ENCODE data around the gene SMYD3. TPM values are rescaled to one million over a fixed set of nuclear protein-coding genes. Genes with fewer than 3 reads are reported as not detected.

SMYD3 gene
- polyA plus RNA-seq, 1 donor from 2014 or later = 35.9 TPM

GRCh38 chr1:245880754-245881403 is 626.2 kb downstream of the SMYD3 start:
- Mint-ChIP-seq H3K27ac (no peak overlapping the region), H3K4me3 (no peak overlapping the region), H3K27me3 (no peaks in the 10 kb centered on the region), H3K4me1 (no peaks in the 10 kb centered on the region), H3K9me3 (peaks cover 2 to 3% (median 3%) of the 10 kb centered on the region in 3 donors), H3K36me3 (peaks cover 9% of the 10 kb centered on the region)

- H3K27ac Mint-ChIP-seq = no peak overlapping the region
- H3K36me3 Mint-ChIP-seq = peaks cover 3% of the 10 kb centered on the region
- no peaks in the 10 kb centered on the region for H3K4me1 Mint-ChIP-seq
- no peaks in the 10 kb centered on the region for H3K9me3 Mint-ChIP-seq
- H3K4me3 Mint-ChIP-seq = no peak overlapping the region
- no peaks in the 10 kb centered on the region for H3K27me3 Mint-ChIP-seq
Measured at GRCh38 chr1:245879091-245879490, 628.0 kb downstream of the SMYD3 start.

GRCh38 chr1:245878585-245878984 is 628.5 kb downstream of the SMYD3 start:
- Mint-ChIP-seq H3K4me3 (no peak overlapping the region), H3K27me3 (no peaks in the 10 kb centered on the region), H3K27ac (no peak overlapping the region), H3K36me3 (peaks cover 3% of the 10 kb centered on the region), H3K4me1 (no peaks in the 10 kb centered on the region), H3K9me3 (no peaks in the 10 kb centered on the region)

GRCh38 chr1:245877976-245878375 is 629.1 kb downstream of the SMYD3 start:
- no peak overlapping the region for H3K4me3 Mint-ChIP-seq
- H3K4me1 Mint-ChIP-seq = no peaks in the 10 kb centered on the region
- no peaks in the 10 kb centered on the region for H3K27me3 Mint-ChIP-seq
- no peak overlapping the region for H3K27ac Mint-ChIP-seq
- H3K36me3 Mint-ChIP-seq = peaks cover 3% of the 10 kb centered on the region
- no peaks in the 10 kb centered on the region for H3K9me3 Mint-ChIP-seq

GRCh38 chr1:245876586-245876985 is 630.5 kb downstream of the SMYD3 start:
- H3K36me3 Mint-ChIP-seq = peaks cover 3% of the 10 kb centered on the region
- H3K4me3 Mint-ChIP-seq = no peak overlapping the region
- H3K4me1 Mint-ChIP-seq = no peaks in the 10 kb centered on the region
- H3K27ac Mint-ChIP-seq = peak overlapping the region in 1 of 3 donors; percentile 82
- H3K9me3 Mint-ChIP-seq = no peaks in the 10 kb centered on the region
- H3K27me3 Mint-ChIP-seq = no peaks in the 10 kb centered on the region

GRCh38 chr1:245875581-245876261 is 631.4 kb downstream of the SMYD3 start:
- no peaks in the 10 kb centered on the region for H3K27me3 Mint-ChIP-seq
- no peak overlapping the region for H3K4me3 Mint-ChIP-seq
- H3K27ac Mint-ChIP-seq = no peak overlapping the region
- H3K9me3 Mint-ChIP-seq = no peaks in the 10 kb centered on the region
- H3K4me1 Mint-ChIP-seq = no peaks in the 10 kb centered on the region
- peaks cover 3% of the 10 kb centered on the region for H3K36me3 Mint-ChIP-seq

GRCh38 chr1:245874942-245875580 is 632.0 kb downstream of the SMYD3 start:
- H3K27ac Mint-ChIP-seq = no peak overlapping the region
- peaks cover 3% of the 10 kb centered on the region for H3K36me3 Mint-ChIP-seq
- no peaks in the 10 kb centered on the region for H3K9me3 Mint-ChIP-seq
- H3K4me3 Mint-ChIP-seq = peak overlapping the region in 1 of 4 donors; percentile 1
- H3K4me1 Mint-ChIP-seq = no peaks in the 10 kb centered on the region
- H3K27me3 Mint-ChIP-seq = no peaks in the 10 kb centered on the region

GRCh38 chr1:245873883-245874671 is 633.0 kb downstream of the SMYD3 start:
- peaks cover 6% of the 10 kb centered on the region for H3K36me3 Mint-ChIP-seq
- H3K27ac Mint-ChIP-seq = no peak overlapping the region
- no peaks in the 10 kb centered on the region for H3K9me3 Mint-ChIP-seq
- H3K4me1 Mint-ChIP-seq = no peaks in the 10 kb centered on the region
- no peaks in the 10 kb centered on the region for H3K27me3 Mint-ChIP-seq
- H3K4me3 Mint-ChIP-seq = no peak overlapping the region

- no peaks in the 10 kb centered on the region for H3K4me1 Mint-ChIP-seq
- H3K27ac Mint-ChIP-seq = no peak overlapping the region
- H3K27me3 Mint-ChIP-seq = no peaks in the 10 kb centered on the region
- H3K4me3 Mint-ChIP-seq = no peak overlapping the region
- peaks cover 8% of the 10 kb centered on the region for H3K36me3 Mint-ChIP-seq
- no peaks in the 10 kb centered on the region for H3K9me3 Mint-ChIP-seq
Measured at GRCh38 chr1:245873068-245873467, 634.0 kb downstream of the SMYD3 start.

- Mint-ChIP-seq H3K27ac (no peak overlapping the region), H3K36me3 (peaks cover 9% of the 10 kb centered on the region), H3K27me3 (no peaks in the 10 kb centered on the region), H3K9me3 (no peaks in the 10 kb centered on the region), H3K4me1 (no peaks in the 10 kb centered on the region), H3K4me3 (no peak overlapping the region)
Measured at GRCh38 chr1:245872475-245872874, 634.6 kb downstream of the SMYD3 start.

- no peaks in the 10 kb centered on the region for H3K27me3 Mint-ChIP-seq
- no peaks in the 10 kb centered on the region for H3K4me1 Mint-ChIP-seq
- no peak overlapping the region for H3K4me3 Mint-ChIP-seq
Measured at GRCh38 chr1:245871915-245872314, 635.2 kb downstream of the SMYD3 start.

GRCh38 chr1:245871191-245871590 is 635.9 kb downstream of the SMYD3 start:
- H3K4me1 Mint-ChIP-seq = no peaks in the 10 kb centered on the region
- no peak overlapping the region for H3K4me3 Mint-ChIP-seq
- peaks cover 6% of the 10 kb centered on the region for H3K36me3 Mint-ChIP-seq
- no peaks in the 10 kb centered on the region for H3K27me3 Mint-ChIP-seq
- H3K27ac Mint-ChIP-seq = no peak overlapping the region
- H3K9me3 Mint-ChIP-seq = no peaks in the 10 kb centered on the region

More at GRCh38 chr1:245871915-245872314, 635.2 kb downstream of the SMYD3 start:
- Mint-ChIP-seq H3K27ac (no peak overlapping the region), H3K9me3 (no peaks in the 10 kb centered on the region), H3K36me3 (peaks cover 9% of the 10 kb centered on the region)

GRCh38 chr1:245870698-245871097 is 636.4 kb downstream of the SMYD3 start:
- Mint-ChIP-seq H3K27ac (no peak overlapping the region), H3K27me3 (no peaks in the 10 kb centered on the region), H3K4me1 (peaks cover 0 to 1% (median 0%) of the 10 kb centered on the region in 3 donors), H3K4me3 (no peak overlapping the region), H3K36me3 (peaks cover 6% of the 10 kb centered on the region), H3K9me3 (no peaks in the 10 kb centered on the region)

GRCh38 chr1:245869847-245870246 is 637.2 kb downstream of the SMYD3 start:
- H3K36me3 Mint-ChIP-seq = peaks cover 6% of the 10 kb centered on the region
- peaks cover 0 to 1% (median 0%) of the 10 kb centered on the region in 3 donors for H3K4me1 Mint-ChIP-seq
- H3K27ac Mint-ChIP-seq = no peak overlapping the region
- no peaks in the 10 kb centered on the region for H3K9me3 Mint-ChIP-seq
- H3K4me3 Mint-ChIP-seq = no peak overlapping the region
- H3K27me3 Mint-ChIP-seq = no peaks in the 10 kb centered on the region

GRCh38 chr1:245867738-245868137 is 639.3 kb downstream of the SMYD3 start:
- Mint-ChIP-seq H3K4me1 (peaks cover 0 to 1% (median 0%) of the 10 kb centered on the region in 3 donors), H3K36me3 (peaks cover 13% of the 10 kb centered on the region), H3K4me3 (no peak overlapping the region), H3K9me3 (no peaks in the 10 kb centered on the region), H3K27me3 (no peaks in the 10 kb centered on the region), H3K27ac (peak overlapping the region in 1 of 3 donors; percentile 36)
